GM19193 (cell line): ENCODE data around the gene NR2F1-AS1.

Experiments used
- POLR2A ChIP-seq: IDR thresholded peaks from 4 replicates; pipeline ENCODE4 v1.6.1; 2011; ENCODE audit not compliant: insufficient read depth, insufficient read length; ENCODE audit errors: extremely low read depth

NR2F1-AS1 gene

GRCh38 chr5:93384995-93385394, 196.0 kb downstream of the NR2F1-AS1 start:
- TF ChIP-seq POLR2A: no peak

GRCh38 chr5:93384026-93384425, 197.0 kb downstream of the NR2F1-AS1 start:
- TF ChIP-seq POLR2A: no peak

- no peak for TF ChIP-seq POLR2A
Observed at GRCh38 chr5:93382188-93382825, 198.7 kb downstream of the NR2F1-AS1 start.

GRCh38 chr5:93381057-93381456, 200.0 kb downstream of the NR2F1-AS1 start:
- TF ChIP-seq POLR2A: no peak

GRCh38 chr5:93378073-93378472, 202.9 kb downstream of the NR2F1-AS1 start:
- no peak for TF ChIP-seq POLR2A

GRCh38 chr5:93371893-93372292, 209.1 kb downstream of the NR2F1-AS1 start:
- no peak for TF ChIP-seq POLR2A

GRCh38 chr5:93364378-93364777, 216.6 kb downstream of the NR2F1-AS1 start:
- TF ChIP-seq POLR2A: no peak

GRCh38 chr5:93360436-93361088, 220.5 kb downstream of the NR2F1-AS1 start:
- no peak for TF ChIP-seq POLR2A

- no peak for TF ChIP-seq POLR2A
Observed at GRCh38 chr5:93359960-93360305, 221.1 kb downstream of the NR2F1-AS1 start.
